ENCODE results near the gene CYB561D1.

- TF ChIP-seq FOSL1 (IDR thresholded peaks at IDR 0.05; ENCODE audit: insufficient read depth, low read depth, low read length) (no peak), EZH2 (IDR thresholded peaks at IDR 0.05; ENCODE audit: low read depth, low read length, severe bottlenecking) (no peak), KDM1A (IDR thresholded peaks at IDR 0.05; ENCODE audit: borderline replicate concordance, low read length) (no peak), POLR2A (IDR thresholded peaks at IDR 0.05; ENCODE audit: control extremely low read depth in 1 of 2, low read depth in 2 of 2, low read length in 2 of 2) (no peak), CTCF (IDR thresholded peaks at IDR 0.05; ENCODE audit: control extremely low read depth in 1 of 3, insufficient read depth in 1 of 3, low read depth in 1 of 3, low read length in 3 of 3) (no peak), CREB1 (IDR thresholded peaks at IDR 0.05) (no peak), USF2 (IDR thresholded peaks at IDR 0.05; ENCODE audit: low read length) (no peak), POLR2AphosphoS5 (IDR thresholded peaks at IDR 0.05; ENCODE audit: low read depth, low read length) (no peak), ZNF274 (IDR thresholded peaks at IDR 0.05; ENCODE audit: borderline replicate concordance, extremely low read depth, low read length) (no peak), ATF2 (IDR thresholded peaks at IDR 0.05; ENCODE audit: low read length) (no peak)
Measured at GRCh38 chr1:109527098-109527811, 33.4 kb downstream of the CYB561D1 start.

All from H1 (cell line).